Measurements from ENCODE around the gene GJC1.

GJC1 gene

GRCh38 chr17:44794851-44795413 lies 35.2 kb downstream of the GJC1 start:
- no peak for DNase-seq
- H3K27ac ChIP-seq, result no peak overlapping the region
- no peaks in the 10 kb centered on the region for H3K9me3 ChIP-seq (ENCODE audit: severe bottlenecking)
- no peaks in the 10 kb centered on the region for H3K27me3 ChIP-seq (ENCODE audit: insufficient read depth, low read depth, severe bottlenecking)
- H3K4me3 ChIP-seq (ENCODE audit: low read depth, low read length), result no peak overlapping the region
- H3K36me3 ChIP-seq, result peaks cover 28% of the 10 kb centered on the region
- TF ChIP-seq CTCF (IDR thresholded peaks at IDR 0.05; ENCODE audit: low read depth, low read length), result no peak

- peaks cover 21% of the 10 kb centered on the region for H3K36me3 ChIP-seq
- H3K27me3 ChIP-seq (ENCODE audit: insufficient read depth, low read depth, severe bottlenecking), result no peaks in the 10 kb centered on the region
- no peak for TF ChIP-seq CTCF (IDR thresholded peaks at IDR 0.05; ENCODE audit: low read depth, low read length)
- DNase-seq, result no peak
- no peak overlapping the region for H3K4me3 ChIP-seq (ENCODE audit: low read depth, low read length)
- H3K27ac ChIP-seq, result no peak overlapping the region
- no peaks in the 10 kb centered on the region for H3K9me3 ChIP-seq (ENCODE audit: severe bottlenecking)
Observed at GRCh38 chr17:44793885-44794842, 35.9 kb downstream of the GJC1 start.

- Histone ChIP-seq H3K36me3 (peaks cover 3% of the 10 kb centered on the region), H3K9me3 (ENCODE audit: severe bottlenecking) (no peaks in the 10 kb centered on the region), H3K27ac (no peak overlapping the region), H3K27me3 (ENCODE audit: insufficient read depth, low read depth, severe bottlenecking) (no peaks in the 10 kb centered on the region), H3K4me3 (ENCODE audit: low read depth, low read length) (no peak overlapping the region)
- DNase-seq, result no peak
- TF ChIP-seq CTCF (IDR thresholded peaks at IDR 0.05; ENCODE audit: low read depth, low read length), result no peak
Observed at GRCh38 chr17:44792276-44792675, 37.8 kb downstream of the GJC1 start.

GRCh38 chr17:44788139-44788538 lies 41.9 kb downstream of the GJC1 start:
- TF ChIP-seq CTCF (IDR thresholded peaks at IDR 0.05; ENCODE audit: low read depth, low read length), result no peak
- no peak for DNase-seq
- Histone ChIP-seq H3K27me3 (ENCODE audit: insufficient read depth, low read depth, severe bottlenecking) (no peaks in the 10 kb centered on the region), H3K4me3 (ENCODE audit: low read depth, low read length) (no peak overlapping the region), H3K9me3 (ENCODE audit: severe bottlenecking) (no peaks in the 10 kb centered on the region), H3K27ac (no peak overlapping the region), H3K36me3 (no peaks in the 10 kb centered on the region)

- Histone ChIP-seq H3K4me3 (ENCODE audit: low read depth, low read length) (no peak overlapping the region), H3K27ac (no peak overlapping the region), H3K27me3 (ENCODE audit: insufficient read depth, low read depth, severe bottlenecking) (no peaks in the 10 kb centered on the region), H3K36me3 (no peaks in the 10 kb centered on the region), H3K9me3 (ENCODE audit: severe bottlenecking) (no peaks in the 10 kb centered on the region)
- no peak for DNase-seq
- TF ChIP-seq CTCF (IDR thresholded peaks at IDR 0.05; ENCODE audit: low read depth, low read length), result no peak
Observed at GRCh38 chr17:44787271-44787940, 42.7 kb downstream of the GJC1 start.
